Suprapubic skin (tissue), 3 donors: ENCODE results near the gene SNX2.

ENCODE experiments used
- EP300 ChIP-seq: sonication (generic); formaldehyde crosslinking; IDR thresholded peaks from one replicate; pipeline ENCODE4 v1.6.1; 2017; ENCODE audit warnings: antibody characterized with exemption
- POLR2A ChIP-seq, 2 donors: fragments of 450-650 bp; IDR thresholded peaks; one replicate each; pipeline ENCODE4 v1.6.1; 2017; ENCODE audit warnings: antibody characterized with exemption in 2 of 2, mild to moderate bottlenecking in 2 of 2, moderate library complexity in 2 of 2
- TF ChIP-seq, protein P1 (sequence below), 2 donors: fragments of 200-600 bp in 1 of 2; fragments of 450-650 bp in 1 of 2; sonication (generic) in 1 of 2; IDR thresholded peaks; one replicate each; pipeline ENCODE4 v1.5.1; 2016 to 2019; ENCODE audit warnings: antibody characterized with exemption in 2 of 2, mild to moderate bottlenecking in 1 of 2, moderate library complexity in 1 of 2

DNA sequence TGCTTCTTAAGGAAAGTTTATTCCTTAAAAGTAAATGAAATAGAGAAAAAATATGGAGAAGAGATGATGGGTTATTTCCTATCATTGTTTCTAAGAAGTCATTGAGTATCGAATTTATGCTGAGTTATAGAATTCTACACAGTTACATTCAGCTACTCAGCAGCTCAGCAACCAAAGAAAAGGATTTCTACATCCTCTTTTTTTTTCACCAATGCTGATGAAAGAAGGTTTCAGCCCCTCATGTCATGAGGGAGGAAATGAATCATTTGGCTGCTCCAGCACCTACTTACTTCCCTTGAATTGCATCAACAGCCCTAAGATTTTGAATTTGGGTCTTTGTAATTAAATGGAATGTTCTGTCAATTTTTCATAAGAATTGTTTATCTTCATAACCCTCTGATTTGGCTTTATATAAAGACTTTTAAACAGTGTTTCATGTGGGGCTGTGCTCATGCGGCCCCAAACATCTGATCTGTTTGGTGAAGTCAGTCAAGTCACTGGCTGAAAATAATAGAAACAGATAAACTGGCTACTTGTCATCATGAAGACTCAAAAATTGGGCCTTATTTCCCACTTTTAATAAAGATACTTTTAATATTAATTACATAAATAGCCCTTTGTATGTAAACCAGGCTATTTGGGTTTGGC lies 18.5 kb upstream of the SNX2 start:
- TF ChIP-seq POLR2A (IDR thresholded peaks at IDR 0.05) (no peak), EP300 (no peak)
- TF ChIP-seq, protein P1, sequence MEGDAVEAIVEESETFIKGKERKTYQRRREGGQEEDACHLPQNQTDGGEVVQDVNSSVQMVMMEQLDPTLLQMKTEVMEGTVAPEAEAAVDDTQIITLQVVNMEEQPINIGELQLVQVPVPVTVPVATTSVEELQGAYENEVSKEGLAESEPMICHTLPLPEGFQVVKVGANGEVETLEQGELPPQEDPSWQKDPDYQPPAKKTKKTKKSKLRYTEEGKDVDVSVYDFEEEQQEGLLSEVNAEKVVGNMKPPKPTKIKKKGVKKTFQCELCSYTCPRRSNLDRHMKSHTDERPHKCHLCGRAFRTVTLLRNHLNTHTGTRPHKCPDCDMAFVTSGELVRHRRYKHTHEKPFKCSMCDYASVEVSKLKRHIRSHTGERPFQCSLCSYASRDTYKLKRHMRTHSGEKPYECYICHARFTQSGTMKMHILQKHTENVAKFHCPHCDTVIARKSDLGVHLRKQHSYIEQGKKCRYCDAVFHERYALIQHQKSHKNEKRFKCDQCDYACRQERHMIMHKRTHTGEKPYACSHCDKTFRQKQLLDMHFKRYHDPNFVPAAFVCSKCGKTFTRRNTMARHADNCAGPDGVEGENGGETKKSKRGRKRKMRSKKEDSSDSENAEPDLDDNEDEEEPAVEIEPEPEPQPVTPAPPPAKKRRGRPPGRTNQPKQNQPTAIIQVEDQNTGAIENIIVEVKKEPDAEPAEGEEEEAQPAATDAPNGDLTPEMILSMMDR (IDR thresholded peaks at IDR 0.05): no peak
